Neural progenitor cell (in vitro differentiated cells): ENCODE measurements around the gene ANK3. TPM values are rescaled to one million over a fixed set of nuclear protein-coding genes. Genes with fewer than 3 reads are reported as not detected.

Experiments used
- DNase-seq: peaks from one replicate; pipeline ENCODE4 v3.0.0-alpha.2; 2016; ENCODE audit warnings: low spot score
- H2AFZ ChIP-seq: fragments of 200-600 bp; sonication (generic); replicated peaks from 2 replicates; pipeline ENCODE4 v1.6.1; 2016; ENCODE audit warnings: antibody characterized with exemption
- H3F3A ChIP-seq: fragments of 200-600 bp; sonication (generic); 2 replicates; pipeline ENCODE4 v1.6.1; 2016; ENCODE audit warnings: antibody characterized with exemption, low read depth
- H3K27ac ChIP-seq: fragments of 200-600 bp; sonication (generic); 2 replicates; pipeline ENCODE4 v1.5.1; 2016; ENCODE audit warnings: mild to moderate bottlenecking
- H3K27me3 ChIP-seq: fragments of 200-600 bp; sonication (generic); 2 replicates; pipeline ENCODE4 v1.6.1; 2016; ENCODE audit warnings: mild to moderate bottlenecking, moderate library complexity
- H3K36me3 ChIP-seq: fragments of 200-600 bp; sonication (generic); 2 replicates; pipeline ENCODE4 v1.5.1; 2016
- H3K4me1 ChIP-seq: fragments of 200-600 bp; sonication (generic); 2 replicates; pipeline ENCODE4 v1.6.1; 2016; ENCODE audit warnings: mixed run types
- H3K4me2 ChIP-seq: fragments of 200-600 bp; sonication (generic); 2 replicates; pipeline ENCODE4 v1.6.1; 2016
- H3K4me3 ChIP-seq: fragments of 200-600 bp; sonication (generic); 2 replicates; pipeline ENCODE4 v1.5.1; 2016
- H3K79me2 ChIP-seq: fragments of 200-600 bp; sonication (generic); 2 replicates; pipeline ENCODE4 v1.6.1; 2016; ENCODE audit warnings: low read depth
- H3K9ac ChIP-seq: fragments of 200-600 bp; sonication (generic); 2 replicates; pipeline ENCODE4 v1.6.1; 2016
- H3K9me3 ChIP-seq: fragments of 200-600 bp; sonication (generic); 2 replicates; pipeline ENCODE4 v1.5.1; 2016; ENCODE audit warnings: low read depth
- H4K20me1 ChIP-seq: fragments of 200-600 bp; sonication (generic); 2 replicates; pipeline ENCODE4 v1.6.1; 2016; ENCODE audit warnings: low read depth
- H3K27ac Mint-ChIP-seq: 3 replicates; pipeline ENCODE4 v1.8.0; 2021; ENCODE audit warnings: mixed read lengths
- H3K27me3 Mint-ChIP-seq: 2 replicates; pipeline ENCODE4 v1.8.0; 2022; ENCODE audit warnings: low read depth, mild to moderate bottlenecking, inconsistent platforms, moderate library complexity, mixed read lengths; ENCODE audit not compliant: insufficient read depth
- H3K36me3 Mint-ChIP-seq: 3 replicates; pipeline ENCODE4 v1.8.0; 2021; ENCODE audit warnings: mixed read lengths
- H3K4me1 Mint-ChIP-seq: 3 replicates; pipeline ENCODE4 v1.8.0; 2021; ENCODE audit warnings: mixed read lengths
- H3K4me3 Mint-ChIP-seq: 3 replicates; pipeline ENCODE4 v1.8.0; 2021; ENCODE audit warnings: mild to moderate bottlenecking, moderate library complexity, mixed read lengths
- H3K9me3 Mint-ChIP-seq: 3 replicates; pipeline ENCODE4 v1.8.0; 2020; ENCODE audit warnings: mixed read lengths
- EZH2 ChIP-seq: fragments of 200-600 bp; sonication (generic); IDR thresholded peaks from 2 replicates; pipeline ENCODE4 v1.6.1; 2017; ENCODE audit warnings: antibody characterized with exemption, mild to moderate bottlenecking, moderate library complexity
- EZH2phosphoT487 ChIP-seq: fragments of 200-600 bp; sonication (generic); IDR thresholded peaks from 2 replicates; pipeline ENCODE4 v1.6.1; 2017; ENCODE audit warnings: antibody characterized with exemption
- total RNA-seq: library from RNA; depleted of rRNA; stranded (reverse); fragments of >200 nt; gene quantifications from 2 replicates; pipeline ENCODE4 v1.2.3, GENCODE V29; 2015; ENCODE audit warnings: low replicate concordance
- TF ChIP-seq, protein P1 (sequence below): fragments of 200-600 bp; sonication (generic); IDR thresholded peaks from 2 replicates; pipeline ENCODE4 v1.5.1; 2017; ENCODE audit warnings: antibody characterized with exemption, mild to moderate bottlenecking

Gene ANK3
- total RNA-seq, 1 donor from 2014 or later: 54.1 TPM

DNA sequence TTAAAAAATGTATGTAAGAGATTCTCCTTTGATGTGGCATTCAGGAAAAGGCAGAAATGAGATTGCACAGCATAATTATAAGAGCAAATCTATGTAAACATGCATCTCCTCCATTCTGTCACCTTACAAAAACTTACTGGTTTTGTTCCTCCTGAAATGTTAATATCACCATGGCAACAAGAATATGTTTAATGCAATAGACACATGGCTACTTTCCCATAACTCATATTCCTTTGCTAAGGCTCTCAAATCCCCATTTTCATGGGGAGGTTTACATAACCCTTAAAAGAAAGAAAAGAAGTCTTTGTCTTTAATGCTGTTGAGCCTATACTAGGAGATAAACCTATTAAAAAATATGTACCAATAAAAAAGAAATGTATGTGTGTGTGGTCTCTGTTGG, 136.2 kb downstream of the ANK3 start:
- no peak overlapping the region for H3K4me3 Mint-ChIP-seq
- no peaks in the 10 kb centered on the region for H3K79me2 ChIP-seq
- H3K4me3 ChIP-seq: no peak overlapping the region
- H3K27ac Mint-ChIP-seq: no peak overlapping the region
- H3K4me2 ChIP-seq: no peak overlapping the region
- no peak overlapping the region for H3K27ac ChIP-seq
- no peaks in the 10 kb centered on the region for H3K27me3 Mint-ChIP-seq
- H3K9me3 ChIP-seq: no peaks in the 10 kb centered on the region
- H3K9ac ChIP-seq: no peak overlapping the region
- H3K27me3 ChIP-seq: no peaks in the 10 kb centered on the region
- no peak for DNase-seq
- H3K9me3 Mint-ChIP-seq: no peaks in the 10 kb centered on the region
- H4K20me1 ChIP-seq: no peaks in the 10 kb centered on the region
- H3F3A ChIP-seq: peaks cover 7% of the 10 kb centered on the region
- no peaks in the 10 kb centered on the region for H3K36me3 ChIP-seq
- peaks cover 12% of the 10 kb centered on the region for H3K4me1 Mint-ChIP-seq
- H3K36me3 Mint-ChIP-seq: no peaks in the 10 kb centered on the region
- no peak for TF ChIP-seq EZH2
- TF ChIP-seq EZH2phosphoT487: no peak
- TF ChIP-seq, protein P1, sequence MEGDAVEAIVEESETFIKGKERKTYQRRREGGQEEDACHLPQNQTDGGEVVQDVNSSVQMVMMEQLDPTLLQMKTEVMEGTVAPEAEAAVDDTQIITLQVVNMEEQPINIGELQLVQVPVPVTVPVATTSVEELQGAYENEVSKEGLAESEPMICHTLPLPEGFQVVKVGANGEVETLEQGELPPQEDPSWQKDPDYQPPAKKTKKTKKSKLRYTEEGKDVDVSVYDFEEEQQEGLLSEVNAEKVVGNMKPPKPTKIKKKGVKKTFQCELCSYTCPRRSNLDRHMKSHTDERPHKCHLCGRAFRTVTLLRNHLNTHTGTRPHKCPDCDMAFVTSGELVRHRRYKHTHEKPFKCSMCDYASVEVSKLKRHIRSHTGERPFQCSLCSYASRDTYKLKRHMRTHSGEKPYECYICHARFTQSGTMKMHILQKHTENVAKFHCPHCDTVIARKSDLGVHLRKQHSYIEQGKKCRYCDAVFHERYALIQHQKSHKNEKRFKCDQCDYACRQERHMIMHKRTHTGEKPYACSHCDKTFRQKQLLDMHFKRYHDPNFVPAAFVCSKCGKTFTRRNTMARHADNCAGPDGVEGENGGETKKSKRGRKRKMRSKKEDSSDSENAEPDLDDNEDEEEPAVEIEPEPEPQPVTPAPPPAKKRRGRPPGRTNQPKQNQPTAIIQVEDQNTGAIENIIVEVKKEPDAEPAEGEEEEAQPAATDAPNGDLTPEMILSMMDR: no peak
- H3K4me1 ChIP-seq: peaks cover 13% of the 10 kb centered on the region
- no peak overlapping the region for H2AFZ ChIP-seq

DNA sequence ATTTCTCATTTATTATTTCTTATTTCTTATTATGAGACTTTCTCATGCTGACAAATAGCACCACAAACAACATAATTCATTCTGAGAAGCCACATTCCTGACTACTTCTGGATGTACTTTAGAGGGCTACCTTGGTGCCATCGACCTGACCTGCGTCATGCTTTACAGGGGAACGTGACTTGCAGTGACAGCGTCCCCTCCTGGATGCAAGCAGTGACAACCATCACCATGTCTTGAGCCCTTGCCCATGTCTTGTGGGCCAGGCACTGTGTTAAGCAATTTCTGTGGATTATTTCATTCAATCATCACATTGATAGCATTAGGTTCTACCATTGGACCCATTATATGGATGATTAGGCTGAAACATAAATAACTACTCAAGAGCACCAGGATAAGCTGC, 137.0 kb downstream of the ANK3 start:
- Histone ChIP-seq H3K79me2 (no peaks in the 10 kb centered on the region), H2AFZ (no peak overlapping the region), H3K4me2 (no peak overlapping the region), H3F3A (no peaks in the 10 kb centered on the region), H3K9ac (no peak overlapping the region), H3K4me1 (peaks cover 5% of the 10 kb centered on the region), H3K4me3 (no peak overlapping the region), H3K36me3 (no peaks in the 10 kb centered on the region), H3K9me3 (no peaks in the 10 kb centered on the region), H3K27me3 (no peaks in the 10 kb centered on the region), H4K20me1 (no peaks in the 10 kb centered on the region), H3K27ac (no peak overlapping the region)
- Mint-ChIP-seq H3K9me3 (no peaks in the 10 kb centered on the region), H3K27ac (no peak overlapping the region), H3K4me1 (peaks cover 5% of the 10 kb centered on the region), H3K27me3 (no peaks in the 10 kb centered on the region), H3K36me3 (no peaks in the 10 kb centered on the region), H3K4me3 (no peak overlapping the region)
- TF ChIP-seq, protein P1: no peak
- TF ChIP-seq EZH2 (no peak), EZH2phosphoT487 (no peak)
- no peak for DNase-seq

DNA sequence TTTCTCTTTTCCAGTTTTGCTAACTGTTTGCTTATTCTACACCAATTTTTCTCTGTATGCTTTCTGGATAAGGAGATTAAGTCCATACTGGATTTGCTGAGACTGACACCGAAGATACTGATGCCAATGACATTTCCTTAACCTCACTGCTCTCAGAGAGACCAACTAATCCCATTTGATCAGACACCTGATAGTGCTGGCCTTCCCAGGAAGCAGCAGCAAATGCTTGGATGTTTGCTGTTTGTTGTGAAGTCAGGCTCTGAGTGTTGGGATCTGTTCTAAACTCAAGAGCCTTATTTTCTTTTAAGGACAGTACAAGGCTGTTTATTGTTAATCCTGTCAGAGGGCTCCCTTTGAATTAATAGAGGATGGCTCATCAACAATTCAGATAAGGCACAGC, 143.3 kb downstream of the ANK3 start:
- H3K27ac Mint-ChIP-seq: no peak overlapping the region
- no peaks in the 10 kb centered on the region for H4K20me1 ChIP-seq
- H3K4me3 Mint-ChIP-seq: no peak overlapping the region
- no peaks in the 10 kb centered on the region for H3K27me3 Mint-ChIP-seq
- H3K9me3 ChIP-seq: no peaks in the 10 kb centered on the region
- no peak overlapping the region for H2AFZ ChIP-seq
- TF ChIP-seq EZH2: no peak
- TF ChIP-seq, protein P1: no peak
- TF ChIP-seq EZH2phosphoT487: no peak
- DNase-seq: peak; percentile 9
- H3K79me2 ChIP-seq: no peaks in the 10 kb centered on the region
- H3K4me3 ChIP-seq: no peak overlapping the region
- H3K9me3 Mint-ChIP-seq: no peaks in the 10 kb centered on the region
- H3K36me3 Mint-ChIP-seq: no peaks in the 10 kb centered on the region
- H3K9ac ChIP-seq: no peak overlapping the region
- no peaks in the 10 kb centered on the region for H3K27me3 ChIP-seq
- H3K27ac ChIP-seq: no peak overlapping the region
- H3K36me3 ChIP-seq: no peaks in the 10 kb centered on the region
- H3K4me1 ChIP-seq: peaks cover 5% of the 10 kb centered on the region
- H3K4me2 ChIP-seq: no peak overlapping the region
- peaks cover 4% of the 10 kb centered on the region for H3K4me1 Mint-ChIP-seq
- no peaks in the 10 kb centered on the region for H3F3A ChIP-seq
